NB4 (cell line): ENCODE results near the gene FILIP1L.

Experiments
- DNase-seq: peaks from one replicate; pipeline ENCODE4 v3.0.0; 2010; ENCODE audit warnings: low read depth
- H3K4me3 ChIP-seq: one replicate; pipeline ENCODE4 v1.5.1; 2011; ENCODE audit warnings: mild to moderate bottlenecking, low read depth, low read length, moderate library complexity
- CTCF ChIP-seq: IDR thresholded peaks from one replicate; pipeline ENCODE4 v1.5.1; 2012; ENCODE audit warnings: low read depth, low read length
- MAX ChIP-seq: IDR thresholded peaks from 2 replicates; pipeline ENCODE4 v1.6.1; 2011; ENCODE audit warnings: low read depth, low read length
- MYC ChIP-seq: IDR thresholded peaks from 2 replicates; pipeline ENCODE4 v1.6.1; 2011; ENCODE audit warnings: low read depth, low read length
- POLR2A ChIP-seq: IDR thresholded peaks from 2 replicates; pipeline ENCODE4 v1.6.1; 2011; ENCODE audit warnings: mild to moderate bottlenecking; ENCODE audit not compliant: insufficient read length; ENCODE audit errors: extremely low read depth

FILIP1L gene

GRCh38 chr3:100125161-100125938, 11.0 kb upstream of the FILIP1L start:
- H3K4me3 ChIP-seq, result no peak overlapping the region
- TF ChIP-seq POLR2A, result no peak
- TF ChIP-seq MAX, result no peak
- no peak for DNase-seq

- DNase-seq, result no peak
- no peak for TF ChIP-seq MAX
- no peak for TF ChIP-seq POLR2A
- no peak for TF ChIP-seq MYC
- TF ChIP-seq CTCF, result no peak
These were observed 10.0 kb upstream of the FILIP1L start for GRCh38 chr3:100124201-100124761.

GRCh38 chr3:100123112-100123511, 8.8 kb upstream of the FILIP1L start:
- no peak overlapping the region for H3K4me3 ChIP-seq
- no peak for DNase-seq
- TF ChIP-seq MAX, result no peak

More at GRCh38 chr3:100124201-100124761, 10.0 kb upstream of the FILIP1L start:
- no peak overlapping the region for H3K4me3 ChIP-seq

- no peak for TF ChIP-seq POLR2A
- TF ChIP-seq CTCF, result no peak
- TF ChIP-seq MYC, result no peak
- no peak for TF ChIP-seq MAX
These were observed 8.0 kb upstream of the FILIP1L start for GRCh38 chr3:100122321-100122720.

GRCh38 chr3:100120693-100121092, 6.4 kb upstream of the FILIP1L start:
- no peak for DNase-seq
- H3K4me3 ChIP-seq, result no peak overlapping the region
- TF ChIP-seq MAX (no peak), POLR2A (no peak), MYC (no peak), CTCF (no peak)

More at GRCh38 chr3:100122321-100122720, 8.0 kb upstream of the FILIP1L start:
- no peak for DNase-seq
- no peak overlapping the region for H3K4me3 ChIP-seq

GRCh38 chr3:100120012-100120411, 5.7 kb upstream of the FILIP1L start:
- no peak for DNase-seq
- no peak for TF ChIP-seq MAX
- TF ChIP-seq MYC, result no peak
- no peak for TF ChIP-seq CTCF
- TF ChIP-seq POLR2A, result no peak
- H3K4me3 ChIP-seq, result no peak overlapping the region
